ENCODE data around the gene AHCYL1.
A peak's percentile ranks its signal among the peaks of the same experiment; 100 is the strongest.
"Not testable (repeated sequence)": the region's sequence is repeated elsewhere in the genome, so short reads cannot be mapped to it uniquely, and the experiment has no call there.

The AHCYL1 gene

GRCh38 chr1:109984456-109985246 lies at the start of gene AHCYL1:
Gene AHCYL1, plus strand, starts transcription at chr1:109984765. Its CDS starts 288 bp downstream, at chr1:109985053.
- peak; percentile 98 to 99 for DNase-seq (ENCODE audit: low read depth in 2 of 2)

GRCh38 chr1:109935451-109935900 lies 49.1 kb upstream of the AHCYL1 start:
- DNase-seq (ENCODE audit: low read depth in 2 of 2): no peak

GRCh38 chr1:109937738-109938137 lies 46.8 kb upstream of the AHCYL1 start:
- no peak for DNase-seq (ENCODE audit: low read depth in 2 of 2)

GRCh38 chr1:109938556-109938955 lies 46.0 kb upstream of the AHCYL1 start:
- no peak for DNase-seq (ENCODE audit: low read depth in 2 of 2)

GRCh38 chr1:109942434-109942833 lies 42.1 kb upstream of the AHCYL1 start:
- DNase-seq (ENCODE audit: low read depth in 2 of 2): no peak

DNA sequence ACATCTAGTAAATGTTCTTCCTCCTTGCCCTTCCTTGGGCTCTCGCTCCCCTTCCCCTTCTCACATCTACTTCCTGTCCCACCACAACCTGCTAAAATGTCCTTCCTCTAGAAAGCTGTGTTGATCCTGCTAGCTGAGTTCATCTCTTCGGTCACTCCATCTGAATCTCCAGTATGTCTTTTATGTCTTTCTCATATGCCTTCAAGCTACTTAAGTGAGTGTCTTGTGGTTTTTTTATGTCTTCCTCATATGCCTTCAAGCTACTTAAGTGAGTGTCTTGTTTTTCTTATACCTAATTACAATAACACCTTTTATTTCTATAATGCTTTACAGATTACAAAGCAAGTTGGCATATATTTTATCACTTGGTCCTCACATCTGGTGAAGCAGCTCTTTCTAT lies 40.0 kb upstream of the AHCYL1 start:
- DNase-seq (ENCODE audit: low read depth in 2 of 2): no peak

DNA sequence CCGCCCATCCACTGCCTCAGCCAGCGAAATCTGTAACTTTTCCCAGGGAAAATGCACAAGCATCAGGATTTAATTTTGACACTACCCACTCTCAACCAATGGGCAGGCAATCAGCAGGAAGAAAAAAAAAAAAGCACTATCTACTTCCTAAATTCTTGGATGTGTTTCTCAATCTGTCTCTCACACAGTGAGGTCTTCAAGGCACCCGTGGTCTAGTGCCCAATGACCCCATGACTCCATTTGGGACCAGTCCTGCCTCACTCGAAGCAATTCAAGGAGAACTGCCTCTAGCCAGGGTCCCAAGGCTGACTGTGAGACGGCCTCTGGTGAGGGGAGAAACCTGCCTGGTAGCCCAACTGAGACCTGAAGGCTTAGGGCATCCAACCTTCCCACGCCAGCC lies 38.1 kb upstream of the AHCYL1 start:
- no peak for DNase-seq (ENCODE audit: low read depth in 2 of 2)

DNA sequence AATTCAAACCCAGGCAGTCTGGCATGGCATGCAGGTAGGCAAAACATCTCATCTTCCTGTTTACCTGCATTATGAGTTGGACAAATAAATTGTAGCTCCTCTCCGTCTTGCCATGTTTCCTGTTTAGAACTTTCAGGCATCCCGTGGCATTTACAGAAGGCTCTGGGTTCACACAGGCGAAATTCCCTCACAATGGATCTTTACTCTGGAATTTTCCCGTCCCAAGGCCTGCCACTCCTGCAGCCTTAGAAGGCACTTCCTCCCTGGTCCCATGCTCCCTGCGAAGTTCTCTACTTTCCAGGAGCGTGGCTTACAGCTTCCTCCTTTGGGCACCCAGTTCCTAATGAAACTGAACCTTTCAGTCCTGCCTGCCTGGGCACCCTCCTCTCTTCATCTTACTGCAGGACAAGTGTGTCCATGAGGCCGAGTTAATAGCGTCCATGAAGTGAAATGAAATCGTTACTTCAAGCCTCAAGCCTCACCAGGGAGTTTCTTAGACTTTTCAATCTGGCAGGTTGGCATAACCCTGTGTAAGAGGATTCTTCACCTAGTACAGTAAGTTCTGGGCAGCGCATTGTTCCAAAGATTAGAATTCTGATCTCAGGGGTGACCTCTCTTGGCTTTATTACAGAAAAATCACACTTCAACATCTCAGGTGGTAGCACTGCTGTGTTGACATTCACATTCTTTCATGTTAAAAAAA lies 36.8 kb upstream of the AHCYL1 start:
- no peak for DNase-seq (ENCODE audit: low read depth in 2 of 2)

DNA sequence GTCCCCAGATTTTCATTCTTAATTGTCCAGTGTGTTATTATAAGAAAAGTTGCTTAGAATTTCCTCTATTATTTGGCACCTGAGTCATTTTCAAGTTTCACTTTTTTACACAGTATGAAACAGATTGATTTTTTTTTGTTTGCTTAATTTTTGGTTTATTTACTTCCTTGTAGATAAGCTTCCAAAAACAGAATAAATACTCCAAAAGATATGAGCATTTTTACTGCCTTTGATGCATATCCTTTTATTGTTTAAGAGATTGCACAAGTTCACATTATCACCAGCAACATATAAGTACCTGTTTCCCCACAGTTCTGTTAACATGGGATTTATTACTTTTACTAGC lies 36.3 kb upstream of the AHCYL1 start:
- DNase-seq (ENCODE audit: low read depth in 2 of 2): no peak

DNA sequence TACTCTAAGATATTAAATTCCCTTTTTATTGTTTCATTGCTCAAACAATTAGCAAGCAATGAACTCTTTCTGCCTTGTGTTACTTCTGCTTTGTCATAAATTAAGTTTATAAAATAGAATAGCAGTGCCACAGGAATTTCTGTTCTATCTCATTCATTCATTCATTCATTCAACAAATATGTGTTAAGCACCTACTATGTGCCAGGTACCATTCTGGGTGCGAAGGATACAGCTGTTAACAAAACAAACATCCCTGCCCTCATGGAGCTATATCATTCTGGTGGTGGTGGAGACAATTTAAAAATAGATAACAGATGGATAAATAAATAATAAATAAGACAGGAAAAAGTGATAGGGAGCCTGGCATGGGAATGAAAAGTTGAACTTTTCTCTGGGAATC lies 34.5 kb upstream of the AHCYL1 start:
- DNase-seq (ENCODE audit: low read depth in 2 of 2): no peak

DNA sequence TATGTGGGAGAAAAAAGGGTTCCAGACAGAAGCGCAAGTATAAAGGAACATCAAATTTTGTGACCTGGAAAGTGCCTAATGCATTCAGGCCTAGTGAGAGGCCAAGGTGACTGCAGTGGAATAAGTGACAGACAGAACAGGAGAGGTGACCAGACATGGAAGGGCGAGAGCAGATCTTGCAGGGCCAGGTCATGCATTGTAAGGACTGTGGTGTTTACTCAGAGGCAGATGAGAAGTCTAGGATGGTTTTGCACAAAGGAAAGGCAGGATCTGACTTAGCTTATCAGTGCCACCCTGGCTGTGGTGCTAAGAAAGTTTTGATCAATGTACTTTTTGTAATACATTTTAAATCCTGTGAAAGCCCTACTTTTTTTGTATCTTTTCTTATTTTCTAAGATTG lies 34.1 kb upstream of the AHCYL1 start:
- DNase-seq (ENCODE audit: low read depth in 2 of 2): no peak

DNA sequence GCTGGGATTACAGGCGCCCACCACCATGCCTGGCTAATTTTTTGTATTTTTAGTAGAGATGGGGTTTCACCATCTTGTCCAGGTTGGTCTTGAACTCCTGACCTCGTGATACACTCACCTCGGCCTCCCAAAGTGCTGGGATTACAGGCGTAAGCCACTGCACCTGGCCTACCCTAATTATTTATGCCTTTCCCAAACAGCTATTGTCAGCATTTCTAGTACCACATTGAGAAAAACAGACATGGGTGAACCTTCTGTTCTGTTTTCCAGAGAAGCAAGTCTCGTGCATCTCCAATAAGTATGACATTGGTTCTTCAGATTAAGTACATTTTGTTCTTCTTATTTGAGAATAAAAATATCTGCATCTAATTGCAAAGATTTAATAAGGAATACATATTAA lies 33.1 kb upstream of the AHCYL1 start:
- DNase-seq (ENCODE audit: low read depth in 2 of 2): not testable (repeated sequence)

- no peak for DNase-seq (ENCODE audit: low read depth in 2 of 2)
These were observed 30.5 kb upstream of the AHCYL1 start for GRCh38 chr1:109954041-109954512.

GRCh38 chr1:109959632-109959973 lies 25.0 kb upstream of the AHCYL1 start:
- no peak for DNase-seq (ENCODE audit: low read depth in 2 of 2)

DNA sequence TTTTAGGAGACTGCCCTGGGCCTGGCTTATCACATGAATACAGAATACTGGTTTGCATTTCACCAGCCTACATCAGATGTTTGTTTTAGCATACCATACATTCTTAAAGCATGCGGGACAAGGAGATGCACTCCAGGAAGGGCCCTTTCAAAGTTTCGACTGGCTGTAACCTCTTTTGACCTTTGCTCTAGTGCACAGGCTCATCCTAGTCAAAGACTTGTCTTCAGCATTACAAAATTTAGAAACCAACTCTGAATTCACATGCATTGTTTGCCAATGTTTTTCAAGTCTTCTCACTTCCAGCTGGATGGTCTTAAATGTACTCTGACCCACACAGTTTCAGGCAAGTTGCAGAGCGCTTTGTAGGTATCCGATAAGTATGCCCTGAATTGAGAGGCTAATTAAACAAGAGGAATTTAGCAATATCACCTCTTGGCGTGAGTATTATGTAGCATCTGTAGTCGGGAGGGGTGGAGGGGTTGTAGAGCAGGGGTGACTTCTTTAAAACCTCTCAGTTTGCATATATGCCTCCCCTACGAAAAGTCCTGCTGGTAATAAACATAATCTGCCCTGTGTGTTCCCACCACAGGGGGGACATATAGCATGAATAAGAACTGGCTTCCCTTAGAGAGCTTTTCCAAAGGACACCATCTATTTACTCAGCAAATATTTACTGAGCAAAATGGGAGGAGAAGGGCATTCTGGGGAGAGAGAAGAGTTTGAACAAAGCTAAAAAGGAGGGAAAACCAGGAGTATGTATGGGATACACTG lies 24.4 kb upstream of the AHCYL1 start:
- no peak for DNase-seq (ENCODE audit: low read depth in 2 of 2)

DNA sequence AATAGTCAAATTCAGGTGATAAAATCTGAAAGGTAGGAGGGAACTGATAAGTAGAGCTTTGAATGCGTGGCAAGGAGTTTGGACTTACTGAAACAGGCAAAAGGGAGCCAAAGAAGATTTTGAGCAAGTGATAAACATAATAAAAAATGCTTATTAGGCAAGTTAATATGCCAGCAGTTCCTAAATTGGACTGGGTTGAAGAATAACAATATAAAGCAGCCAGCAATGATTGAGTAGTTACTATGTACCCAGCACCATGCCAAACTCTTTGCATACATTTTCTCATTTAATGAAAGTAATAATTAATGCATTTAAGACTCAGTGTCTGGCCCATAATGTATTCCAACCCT lies 23.8 kb upstream of the AHCYL1 start:
- DNase-seq (ENCODE audit: low read depth in 2 of 2): no peak

- no peak for DNase-seq (ENCODE audit: low read depth in 2 of 2)
These were observed 20.7 kb upstream of the AHCYL1 start for GRCh38 chr1:109963864-109964263.

DNA sequence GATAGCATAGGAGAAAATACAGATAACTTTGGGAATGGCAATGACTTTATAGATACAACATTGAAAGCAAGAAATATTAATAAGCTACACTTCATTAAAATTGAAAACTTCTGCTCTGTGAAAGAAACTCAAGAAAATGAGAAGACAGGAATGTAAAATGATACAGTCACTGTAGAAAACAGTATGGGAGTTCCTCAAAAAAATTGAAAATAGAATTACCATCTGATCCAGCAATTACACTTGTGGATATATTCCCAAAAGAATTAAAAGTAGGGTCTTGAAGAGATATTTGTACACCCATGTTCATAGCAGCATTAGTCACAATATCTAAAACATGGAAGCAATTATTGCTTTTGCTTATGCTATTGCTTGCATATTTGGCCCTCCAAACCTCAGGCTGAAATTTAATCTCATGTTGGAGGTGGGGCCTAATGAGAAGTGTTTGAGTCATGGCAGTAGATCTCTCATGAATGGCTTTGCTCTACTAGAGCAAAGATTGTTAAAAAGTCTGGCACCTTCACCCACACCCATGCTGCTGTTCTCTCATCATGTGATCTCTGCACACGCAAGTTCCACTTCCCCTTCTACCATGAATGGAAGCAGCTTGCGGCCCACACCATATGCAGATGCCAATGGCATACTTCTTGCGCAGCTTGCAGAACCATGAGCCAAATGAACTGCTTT lies 15.3 kb upstream of the AHCYL1 start:
- DNase-seq (ENCODE audit: low read depth in 2 of 2): no peak

GRCh38 chr1:109969907-109970306 lies 14.7 kb upstream of the AHCYL1 start:
- DNase-seq (ENCODE audit: low read depth in 2 of 2): no peak

GRCh38 chr1:109971559-109971958 lies 13.0 kb upstream of the AHCYL1 start:
- no peak for DNase-seq (ENCODE audit: low read depth in 2 of 2)

DNA sequence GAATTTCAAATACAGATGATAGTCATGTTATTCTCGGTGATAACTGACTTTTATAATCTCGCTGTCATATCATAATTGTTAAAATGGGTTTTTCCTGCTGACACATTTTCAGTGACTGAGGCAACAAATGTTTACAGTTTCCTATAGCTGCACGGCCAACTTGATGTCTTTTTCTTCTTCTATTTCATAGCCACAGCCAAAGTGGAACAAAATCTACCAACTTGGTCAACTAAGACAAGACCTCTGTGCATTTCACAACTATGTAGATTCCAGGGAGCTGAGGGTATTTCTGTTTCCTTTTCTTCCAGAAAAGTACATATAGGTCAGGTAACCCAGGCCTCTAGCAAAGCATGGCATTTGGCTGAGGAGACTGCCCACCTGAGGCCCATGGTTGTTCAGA lies 10.4 kb upstream of the AHCYL1 start:
- no peak for DNase-seq (ENCODE audit: low read depth in 2 of 2)

DNA sequence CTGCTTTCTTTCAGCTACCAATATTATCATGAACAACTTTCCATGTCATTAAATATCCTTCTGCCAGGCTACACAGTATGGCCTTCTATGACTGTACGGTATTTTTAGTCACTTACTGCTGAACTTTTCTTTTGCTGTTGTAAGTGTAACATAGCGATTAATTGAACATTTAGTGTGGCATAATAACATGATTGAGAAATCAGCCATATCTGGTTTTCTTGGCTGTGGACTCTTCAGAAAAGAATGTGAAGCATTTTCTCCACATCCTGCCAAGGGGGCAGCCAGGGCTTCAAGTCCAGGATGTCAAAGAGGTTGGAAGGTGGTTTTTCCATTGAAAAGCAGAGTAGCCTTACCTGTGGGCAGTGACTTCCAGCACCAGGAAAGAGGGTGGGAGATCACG lies 8.8 kb upstream of the AHCYL1 start:
- no peak for DNase-seq (ENCODE audit: low read depth in 2 of 2)
